IMR-90 (cell line): Measurements from ENCODE around the gene SF3B2. TPM values are rescaled to one million over a fixed set of nuclear protein-coding genes. Genes with fewer than 3 reads are reported as not detected.

Experiments
- ATAC-seq: fragments of 200-7000 bp; cut with Tn5 transposase; 2 replicates; pipeline ENCODE4 v1.9.1; 2020; ENCODE audit warnings: low read depth, mild to moderate bottlenecking, moderate library complexity
- BruUV-seq: library from RNA; stranded (reverse); fragments of 400-500 nt; replicated peaks from 2 replicates; lab custom pipeline; 2021; lab: Mats Ljungman, UMichigan
- CTCF ChIA-PET: fragments of 300-600 bp; formaldehyde crosslinking; extraction: SDS; loops from one replicate; lab custom pipeline; 2021; ENCODE audit warnings: antibody characterized with exemption; lab: Yijun Ruan, JAX
- POLR2A ChIA-PET: fragments of 300-600 bp; sonication (Branson Sonifier 250); formaldehyde crosslinking; loops from one replicate; lab custom pipeline; 2022; ENCODE audit warnings: antibody characterized with exemption; ENCODE audit not compliant: unreplicated experiment; lab: Charles Lee
- DNase-seq: peaks from one replicate; pipeline ENCODE4 v3.0.0; 2013
- H2AFZ ChIP-seq: replicated peaks from 2 replicates; pipeline ENCODE3; 2013; ENCODE audit warnings: low read length, mild to moderate bottlenecking; ENCODE audit not compliant: poor library complexity
- H2AK5ac ChIP-seq: 2 replicates; pipeline ENCODE4 v1.6.1; 2013; ENCODE audit warnings: low read depth, low read length, inconsistent platforms
- H2AK9ac ChIP-seq: replicated peaks from 2 replicates; pipeline ENCODE3; 2013; ENCODE audit warnings: mild to moderate bottlenecking, low read depth, low read length, moderate library complexity; ENCODE audit not compliant: poor library complexity
- H2BK120ac ChIP-seq: 2 replicates; pipeline ENCODE4 v1.6.1; 2013; ENCODE audit warnings: low read depth, low read length, inconsistent platforms
- H2BK15ac ChIP-seq: 3 replicates; pipeline ENCODE4 v1.6.1; 2013; ENCODE audit warnings: low read depth, low read length, inconsistent platforms
- H2BK20ac ChIP-seq: 2 replicates; pipeline ENCODE4 v1.6.1; 2013; ENCODE audit warnings: low read depth, mild to moderate bottlenecking, inconsistent platforms, low read length, moderate library complexity
- H2BK5ac ChIP-seq: 2 replicates; pipeline ENCODE4 v1.6.1; 2013; ENCODE audit warnings: mild to moderate bottlenecking, low read depth, low read length, inconsistent platforms; ENCODE audit not compliant: poor library complexity, severe bottlenecking
- H3K14ac ChIP-seq: replicated peaks from 2 replicates; pipeline ENCODE4 v1.6.1; 2013; ENCODE audit warnings: low read depth, low read length, inconsistent platforms
- H3K18ac ChIP-seq: 2 replicates; pipeline ENCODE4 v1.6.1; 2013; ENCODE audit warnings: low read depth, low read length, control low read depth
- H3K23ac ChIP-seq: 2 replicates; pipeline ENCODE4 v1.6.1; 2013; ENCODE audit warnings: low read depth, low read length, inconsistent platforms
- H3K27ac ChIP-seq: 2 replicates; pipeline ENCODE4 v1.5.1; 2013; ENCODE audit warnings: mild to moderate bottlenecking, control low read depth, low read length; ENCODE audit not compliant: insufficient read depth
- H3K27me3 ChIP-seq: 2 replicates; pipeline ENCODE4 v1.6.1; 2013; ENCODE audit warnings: low read length; ENCODE audit not compliant: control insufficient read depth, insufficient read depth
- H3K36me3 ChIP-seq: 2 replicates; pipeline ENCODE4 v1.6.1; 2013; ENCODE audit warnings: low read length, mixed read lengths; ENCODE audit not compliant: control insufficient read depth, insufficient read depth
- H3K4ac ChIP-seq: 2 replicates; pipeline ENCODE4 v1.6.1; 2013; ENCODE audit warnings: low read depth, low read length, inconsistent platforms
- H3K4me1 ChIP-seq: 2 replicates; pipeline ENCODE4 v1.6.1; 2013; ENCODE audit warnings: low read length, mixed read lengths; ENCODE audit not compliant: control insufficient read depth, insufficient read depth
- H3K4me2 ChIP-seq: 2 replicates; pipeline ENCODE4 v1.6.1; 2013; ENCODE audit warnings: low read depth, mild to moderate bottlenecking, control low read depth, low read length, moderate library complexity
- H3K4me3 ChIP-seq: 2 replicates; pipeline ENCODE4 v1.5.1; 2013; ENCODE audit warnings: low read depth, mild to moderate bottlenecking, control low read depth, low read length, moderate library complexity; ENCODE audit not compliant: insufficient read depth
- H3K56ac ChIP-seq: 2 replicates; pipeline ENCODE4 v1.6.1; 2013; ENCODE audit warnings: low read length, inconsistent platforms; ENCODE audit not compliant: insufficient read depth; ENCODE audit errors: extremely low read depth
- H3K79me1 ChIP-seq, 2 experiments: 2 replicates each; pipeline ENCODE4 v1.6.1; 2013; ENCODE audit warnings: low read length in 2 of 2, inconsistent platforms in 1 of 2, low read depth in 1 of 2
- H3K9ac ChIP-seq: 2 replicates; pipeline ENCODE4 v1.6.1; 2013; ENCODE audit warnings: low read depth, low read length, control low read depth
- H3K9me1 ChIP-seq: 2 replicates; pipeline ENCODE4 v1.6.1; 2013; ENCODE audit warnings: low read length, inconsistent platforms; ENCODE audit not compliant: insufficient read depth
- H3K9me3 ChIP-seq: 2 replicates; pipeline ENCODE4 v1.6.1; 2013; ENCODE audit warnings: low read length; ENCODE audit not compliant: control insufficient read depth, insufficient read depth
- H4K20me1 ChIP-seq: 2 replicates; pipeline ENCODE4 v1.6.1; 2013; ENCODE audit warnings: low read length, inconsistent platforms; ENCODE audit not compliant: insufficient read depth
- H4K5ac ChIP-seq: 2 replicates; pipeline ENCODE4 v1.6.1; 2013; ENCODE audit warnings: mild to moderate bottlenecking, low read depth, low read length, control low read depth
- H4K8ac ChIP-seq, 2 experiments: 2 replicates each; pipeline ENCODE4 v1.6.1; 2013; ENCODE audit warnings: low read depth in 2 of 2, low read length in 2 of 2, control low read depth in 1 of 2, inconsistent platforms in 1 of 2
- H4K91ac ChIP-seq: 2 replicates; pipeline ENCODE4 v1.6.1; 2013; ENCODE audit warnings: low read depth, low read length, inconsistent platforms; ENCODE audit not compliant: insufficient read depth
- BHLHE40 ChIP-seq: fragments of 150-350 bp; IDR thresholded peaks from 2 replicates; pipeline ENCODE4 v1.6.1; 2016; ENCODE audit warnings: mild to moderate bottlenecking, low read depth, low read length
- CEBPB ChIP-seq: IDR thresholded peaks from 2 replicates; pipeline ENCODE4 v1.6.1; 2012; ENCODE audit warnings: low read depth, low read length, improper control_type of control experiment
- CTCF ChIP-seq: conservative IDR thresholded peaks from 2 replicates; pipeline ENCODE4 v1.5.1; 2012; ENCODE audit warnings: mild to moderate bottlenecking, low read depth, low read length, improper control_type of control experiment
- ELK1 ChIP-seq: fragments of 150-350 bp; IDR thresholded peaks from 2 replicates; pipeline ENCODE4 v1.6.1; 2016; ENCODE audit warnings: low read depth, mild to moderate bottlenecking, low read length, moderate library complexity, borderline replicate concordance
- FOS ChIP-seq: fragments of 150-350 bp; IDR thresholded peaks from 2 replicates; pipeline ENCODE4 v1.6.1; 2016; ENCODE audit warnings: low read depth, low read length
- MAFK ChIP-seq: IDR thresholded peaks from 2 replicates; pipeline ENCODE4 v1.6.1; 2012; ENCODE audit warnings: low read depth, low read length, improper control_type of control experiment
- MAZ ChIP-seq: IDR thresholded peaks from 2 replicates; pipeline ENCODE4 v1.6.1; 2012; ENCODE audit warnings: low read depth, mild to moderate bottlenecking, low read length, improper control_type of control experiment, moderate library complexity, borderline replicate concordance
- MXI1 ChIP-seq: IDR thresholded peaks from 2 replicates; pipeline ENCODE4 v1.6.1; 2012; ENCODE audit warnings: low read depth, mild to moderate bottlenecking, low read length, moderate library complexity, borderline replicate concordance
- NFE2L2 ChIP-seq: fragments of 150-350 bp; IDR thresholded peaks from 2 replicates; pipeline ENCODE4 v1.6.1; 2016; ENCODE audit warnings: low read depth, mild to moderate bottlenecking, low read length
- POLR2A ChIP-seq: IDR thresholded peaks from 2 replicates; pipeline ENCODE4 v1.6.1; 2012; ENCODE audit warnings: mild to moderate bottlenecking, low read depth, low read length
- RAD21 ChIP-seq: IDR thresholded peaks from 2 replicates; pipeline ENCODE4 v1.6.1; 2012; ENCODE audit warnings: low read length, improper control_type of control experiment
- RCOR1 ChIP-seq: IDR thresholded peaks from 2 replicates; pipeline ENCODE4 v1.6.1; 2012; ENCODE audit warnings: mild to moderate bottlenecking, low read length, improper control_type of control experiment; ENCODE audit not compliant: insufficient replicate concordance
- RFX5 ChIP-seq: IDR thresholded peaks from 2 replicates; pipeline ENCODE4 v1.8.0; 2012; ENCODE audit warnings: low read depth, mild to moderate bottlenecking, low read length, moderate library complexity
- SMC3 ChIP-seq: fragments of 150-350 bp; IDR thresholded peaks from 2 replicates; pipeline ENCODE4 v1.6.1; 2016; ENCODE audit warnings: low read depth, mild to moderate bottlenecking, antibody characterized with exemption, low read length, moderate library complexity
- USF2 ChIP-seq: fragments of 150-350 bp; IDR thresholded peaks from 2 replicates; pipeline ENCODE4 v1.6.1; 2017; ENCODE audit warnings: mild to moderate bottlenecking, antibody characterized with exemption, low read length, low read depth
- WGBS, 2 experiments: methylation state at CpG; one replicate each; pipeline versions ENCODE4 v1.1.5 to v1.1.7; 2013; ENCODE audit warnings: missing lambda C conversion rate in 2 of 2; ENCODE audit not compliant: insufficient read length in 1 of 2; ENCODE audit errors: extremely low coverage in 2 of 2; 5-methylcytosine and 5-hydroxymethylcytosine counted together
- dilution Hi-C: fragments of 300-500 bp; cut with HindIII; formaldehyde crosslinking; loops from one replicate; pipeline ENCODE4 v1.14.3; 2018; ENCODE audit warnings: low sequenced_read_pairs; ENCODE audit not compliant: unreplicated experiment
- in situ Hi-C: fragments of 300-500 bp; cut with MboI; formaldehyde crosslinking; loops from 3 replicates; pipeline ENCODE4 v1.14.3; 2019; ENCODE audit warnings: low sequenced_read_pairs, inconsistent platforms, mixed read lengths
- intact Hi-C: fragments of 100-400 bp; cut with micrococcal nuclease; formaldehyde crosslinking; loops from 2 replicates; pipeline ENCODE4 v1.10.0; 2022
- polyA plus RNA-seq, 3 experiments: library from polyadenylated mRNA; depleted of rRNA; stranded (reverse); fragments of >200 nt; gene quantifications; 2 replicates each; pipeline ENCODE4 v1.2.3, GENCODE V29; 2012; ENCODE audit warnings: low replicate concordance in 1 of 3
- total RNA-seq: library from RNA; depleted of rRNA; stranded (reverse); fragments of >200 nt; gene quantifications from 2 replicates; pipeline ENCODE4 v1.2.3, GENCODE V29; 2012

The SF3B2 gene
- total and polyA plus RNA-seq, 2 of the 4 experiments (the other 2 are of a cell fraction): 120 to 122 TPM

- no peak for TF ChIP-seq RFX5
- TF ChIP-seq POLR2A: no peak
Observed at GRCh38 chr11:66003291-66003690, 48.9 kb upstream of the SF3B2 start (continued).

GRCh38 chr11:66004186-66004585 is 48.0 kb upstream of the SF3B2 start:
- Histone ChIP-seq H2BK120ac (no peak overlapping the region), H2BK5ac (no peak overlapping the region), H2BK15ac (no peak overlapping the region), H3K9me3 (no peaks in the 10 kb centered on the region), H2AK5ac (no peak overlapping the region), H2AK9ac (no peak overlapping the region), H3K27ac (no peak overlapping the region), H3K27me3 (no peaks in the 10 kb centered on the region), H4K91ac (no peak overlapping the region), H3K79me1 (peaks cover 27 to 40% of the 10 kb centered on the region in 2 experiments), H3K36me3 (peaks cover 19% of the 10 kb centered on the region), H3K4me2 (no peak overlapping the region), H3K56ac (no peak overlapping the region), H2AFZ (no peak overlapping the region), H4K8ac (no peak overlapping the region), H3K4ac (no peak overlapping the region), H3K18ac (no peak overlapping the region), H3K9me1 (0 out of 2 replicates have a peak, but pooled peaks cover 3% of the 10 kb centered on the region), H3K4me3 (no peak overlapping the region), H4K20me1 (peaks cover 11% of the 10 kb centered on the region), H2BK20ac (no peak overlapping the region), H4K5ac (no peak overlapping the region), H3K4me1 (no peaks in the 10 kb centered on the region; the same call in 1 of the 2 replicates), H3K9ac (no peak overlapping the region), H3K14ac (no peak overlapping the region), H3K23ac (no peak overlapping the region)
- no CpG with 5 or more reads among the region's 4 CpGs for WGBS, 2 experiments
- BruUV-seq: no TSS peak
- ATAC-seq (no peak), DNase-seq (no peak)
- in situ Hi-C loops (no loop called here), intact Hi-C loops (no loop called here), dilution Hi-C loops (no loop called here)
- ChIA-PET CTCF (no interaction called here), POLR2A (no interaction called here)
- no peak for TF ChIP-seq RCOR1
- no peak for TF ChIP-seq CEBPB
- no peak for TF ChIP-seq SMC3
- TF ChIP-seq MAFK: no peak
- no peak for TF ChIP-seq POLR2A
- TF ChIP-seq BHLHE40: no peak
- TF ChIP-seq RAD21: no peak
- TF ChIP-seq MAZ: no peak
- TF ChIP-seq CTCF: no peak
- TF ChIP-seq MXI1: no peak
- TF ChIP-seq USF2: no peak
- no peak for TF ChIP-seq FOS
- no peak for TF ChIP-seq NFE2L2
- TF ChIP-seq ELK1: no peak
